ENCODE results near the gene OR2V1. TPM values are rescaled to one million over a fixed set of nuclear protein-coding genes. Genes with fewer than 3 reads are reported as not detected.

OR2V1 gene
- total and polyA plus RNA-seq, 2 experiments from 2014 or later: not detected

DNA sequence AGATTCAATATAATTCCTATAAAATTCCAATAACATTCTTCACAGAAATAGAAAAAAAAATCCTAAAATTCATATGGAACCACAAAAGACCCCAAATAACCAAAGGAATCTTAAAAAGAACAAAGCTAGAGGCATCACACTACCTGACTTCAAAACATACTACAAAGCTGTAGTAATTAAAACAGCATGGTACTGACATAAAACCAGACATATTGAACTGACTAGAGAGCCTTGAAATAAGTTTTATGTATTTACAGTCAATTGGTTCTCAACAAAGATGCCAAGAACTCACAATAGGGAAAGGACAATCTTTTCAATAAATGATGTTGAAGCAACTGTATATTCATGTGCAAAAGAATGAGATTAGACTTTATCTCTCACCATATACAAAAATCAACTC, 54.0 kb downstream of the OR2V1 start:
- Histone ChIP-seq H3K79me2 (no peaks in the 10 kb centered on the region), H3K9me2 (replicated peaks; ENCODE audit: insufficient read depth) (no peaks in the 10 kb centered on the region), H3K4me3 (no peak overlapping the region), H4K20me1 (ENCODE audit: insufficient read depth, poor library complexity, severe bottlenecking) (no peaks in the 10 kb centered on the region), H3K36me3 (replicated peaks; ENCODE audit: insufficient read depth, low read depth) (no peaks in the 10 kb centered on the region), H3K4me1 (ENCODE audit: insufficient read depth) (no peaks in the 10 kb centered on the region), H2AFZ (no peak overlapping the region), H3K4me2 (no peak overlapping the region), H3K27me3 (peaks cover 11% of the 10 kb centered on the region), H3K9me3 (ENCODE audit: low read depth) (no peaks in the 10 kb centered on the region), H3K27ac (no peak overlapping the region)
- TF ChIP-seq, protein P1, sequence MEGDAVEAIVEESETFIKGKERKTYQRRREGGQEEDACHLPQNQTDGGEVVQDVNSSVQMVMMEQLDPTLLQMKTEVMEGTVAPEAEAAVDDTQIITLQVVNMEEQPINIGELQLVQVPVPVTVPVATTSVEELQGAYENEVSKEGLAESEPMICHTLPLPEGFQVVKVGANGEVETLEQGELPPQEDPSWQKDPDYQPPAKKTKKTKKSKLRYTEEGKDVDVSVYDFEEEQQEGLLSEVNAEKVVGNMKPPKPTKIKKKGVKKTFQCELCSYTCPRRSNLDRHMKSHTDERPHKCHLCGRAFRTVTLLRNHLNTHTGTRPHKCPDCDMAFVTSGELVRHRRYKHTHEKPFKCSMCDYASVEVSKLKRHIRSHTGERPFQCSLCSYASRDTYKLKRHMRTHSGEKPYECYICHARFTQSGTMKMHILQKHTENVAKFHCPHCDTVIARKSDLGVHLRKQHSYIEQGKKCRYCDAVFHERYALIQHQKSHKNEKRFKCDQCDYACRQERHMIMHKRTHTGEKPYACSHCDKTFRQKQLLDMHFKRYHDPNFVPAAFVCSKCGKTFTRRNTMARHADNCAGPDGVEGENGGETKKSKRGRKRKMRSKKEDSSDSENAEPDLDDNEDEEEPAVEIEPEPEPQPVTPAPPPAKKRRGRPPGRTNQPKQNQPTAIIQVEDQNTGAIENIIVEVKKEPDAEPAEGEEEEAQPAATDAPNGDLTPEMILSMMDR (IDR thresholded peaks at IDR 0.05; ENCODE audit: poor library complexity): no peak
- no peak for TF ChIP-seq EZH2 (IDR thresholded peaks at IDR 0.05; ENCODE audit: borderline replicate concordance)
- TF ChIP-seq EZH2phosphoT487 (IDR thresholded peaks at IDR 0.05; ENCODE audit: low read depth, severe bottlenecking, unreplicated experiment): no peak
- DNase-seq (ENCODE audit: low spot score): no peak

Other genes starting within 250 kb of the OR2V1 start
- 19.1 and 22.0 TPM in 2 replicates for gene BTNL8, start 232.0 kb downstream of the OR2V1 start, total RNA-seq
- 9.8 and 12.5 TPM in 2 replicates for gene BTNL8, start 232.0 kb downstream of the OR2V1 start, polyA plus RNA-seq
- gene BTNL3, start 142.3 kb downstream of the OR2V1 start, total RNA-seq: 25.9 and 31.3 TPM in 2 replicates
- gene BTNL3, start 142.3 kb downstream of the OR2V1 start, polyA plus RNA-seq: 15.9 and 21.2 TPM in 2 replicates
- 0.27 and 1.0 TPM in 2 replicates for gene BTNL9, start 90.9 kb downstream of the OR2V1 start, total RNA-seq
- gene BTNL9, start 90.9 kb downstream of the OR2V1 start, polyA plus RNA-seq: 0.11 and 1.4 TPM in 2 replicates
- not detected in 2 replicates for gene OR2V2, start 16.4 kb upstream of the OR2V1 start, total RNA-seq
- not detected in 2 replicates for gene OR2V2, start 16.4 kb upstream of the OR2V1 start, polyA plus RNA-seq
- gene TRIM7, start 74.0 kb upstream of the OR2V1 start, total RNA-seq: not detected in 2 replicates
- gene TRIM7, start 74.0 kb upstream of the OR2V1 start, polyA plus RNA-seq: 0.35 TPM in 1 of 2 replicates, not detected in the other
- 11.9 and 14.9 TPM in 2 replicates for gene TRIM41, start 92.1 kb upstream of the OR2V1 start, total RNA-seq
- gene TRIM41, start 92.1 kb upstream of the OR2V1 start, polyA plus RNA-seq: 1.7 and 2.0 TPM in 2 replicates
- gene RACK1, start 112.7 kb upstream of the OR2V1 start, total RNA-seq: 2,199 and 2,553 TPM in 2 replicates
- gene RACK1, start 112.7 kb upstream of the OR2V1 start, polyA plus RNA-seq: 680 TPM in 2 replicates
- 6.1 and 13.2 TPM in 2 replicates for gene TRIM52, start 130.0 kb upstream of the OR2V1 start, total RNA-seq
- gene TRIM52, start 130.0 kb upstream of the OR2V1 start, polyA plus RNA-seq: 6.5 and 9.9 TPM in 2 replicates
- gene OR4F3, start 236.1 kb upstream of the OR2V1 start, total RNA-seq: 0.56 TPM in 1 of 2 replicates, not detected in the other
- gene OR4F3, start 236.1 kb upstream of the OR2V1 start, polyA plus RNA-seq: not detected in 2 replicates

Data from hepatocyte (in vitro differentiated cells).